ENCODE data around the gene TENM4. TPM values are rescaled to one million over a fixed set of nuclear protein-coding genes. Genes with fewer than 3 reads are reported as not detected.
A peak's percentile ranks its signal among the peaks of the same experiment; 100 is the strongest.

The TENM4 gene
- total RNA-seq, 1 donor from 2014 or later, result 11.9 TPM

GRCh38 chr11:78662811-78663210 lies 778.0 kb downstream of the TENM4 start:
- Histone ChIP-seq H3K4me1 (no peaks in the 10 kb centered on the region), H3K36me3 (peaks cover 0 to 5% of the 10 kb centered on the region in 2 donors), H3K27me3 (no peaks in the 10 kb centered on the region), H3K27ac (no peak overlapping the region), H3K4me3 (no peak overlapping the region), H3K9me3 (no peaks in the 10 kb centered on the region)
- TF ChIP-seq CTCF (IDR thresholded peaks at IDR 0.05), result no peak
- intact Hi-C loops (cut with DNase I), result no loop called here
- peak in 1 of 2 donors; percentile 4 for DNase-seq (ENCODE audit: low spot score in 2 of 2)

- intact Hi-C loops (cut with DNase I), result no loop called here
These were observed 780.4 kb downstream of the TENM4 start for GRCh38 chr11:78660471-78660870.

GRCh38 chr11:78659326-78660270 lies 781.2 kb downstream of the TENM4 start:
- peak in 1 of 2 donors; percentile 41 for DNase-seq (ENCODE audit: low spot score in 2 of 2)
- Histone ChIP-seq H3K36me3 (peaks cover 0 to 5% of the 10 kb centered on the region in 2 donors), H3K27me3 (no peaks in the 10 kb centered on the region), H3K9me3 (no peaks in the 10 kb centered on the region), H3K4me3 (no peak overlapping the region), H3K4me1 (no peaks in the 10 kb centered on the region), H3K27ac (no peak overlapping the region)
- intact Hi-C loops (cut with DNase I), result no loop called here
- no peak for TF ChIP-seq CTCF (IDR thresholded peaks at IDR 0.05)

More at GRCh38 chr11:78660471-78660870, 780.4 kb downstream of the TENM4 start:
- peak in 1 of 2 donors; percentile 16 for DNase-seq (ENCODE audit: low spot score in 2 of 2)
- no peak overlapping the region for H3K27ac ChIP-seq
- H3K4me1 ChIP-seq, result no peaks in the 10 kb centered on the region
- H3K27me3 ChIP-seq, result no peaks in the 10 kb centered on the region
- no peaks in the 10 kb centered on the region for H3K9me3 ChIP-seq
- H3K36me3 ChIP-seq, result peaks cover 0 to 5% of the 10 kb centered on the region in 2 donors
- no peak for TF ChIP-seq CTCF (IDR thresholded peaks at IDR 0.05)
- no peak overlapping the region for H3K4me3 ChIP-seq

- no peak for TF ChIP-seq CTCF (IDR thresholded peaks at IDR 0.05)
- Histone ChIP-seq H3K4me3 (no peak overlapping the region), H3K36me3 (peaks cover 0 to 5% of the 10 kb centered on the region in 2 donors), H3K27me3 (no peaks in the 10 kb centered on the region), H3K27ac (no peak overlapping the region), H3K4me1 (no peaks in the 10 kb centered on the region), H3K9me3 (no peaks in the 10 kb centered on the region)
- intact Hi-C loops (cut with DNase I), result no loop called here
- DNase-seq (ENCODE audit: low spot score in 2 of 2), result peak in 1 of 2 donors; percentile 57
These were observed 782.6 kb downstream of the TENM4 start for GRCh38 chr11:78657968-78658839.

GRCh38 chr11:78657441-78657840 lies 783.4 kb downstream of the TENM4 start:
- intact Hi-C loops (cut with DNase I), result no loop called here
- Histone ChIP-seq H3K27ac (no peak overlapping the region), H3K27me3 (no peaks in the 10 kb centered on the region), H3K9me3 (no peaks in the 10 kb centered on the region), H3K4me1 (no peaks in the 10 kb centered on the region), H3K36me3 (peaks cover 0 to 5% of the 10 kb centered on the region in 2 donors), H3K4me3 (no peak overlapping the region)
- peak in 1 of 2 donors; percentile 31 for DNase-seq (ENCODE audit: low spot score in 2 of 2)
- no peak for TF ChIP-seq CTCF (IDR thresholded peaks at IDR 0.05)
